OCI-LY3 (cell line): ENCODE measurements around the gene MDP1.

Experiments
- EZH2phosphoT487 ChIP-seq: fragments of 200-600 bp; shearing (Covaris generic); IDR thresholded peaks from 2 replicates; pipeline ENCODE4 v1.6.1; 2018; ENCODE audit warnings: antibody characterized with exemption, mixed run types, low read depth
- TF ChIP-seq, protein P1 (sequence below): fragments of 200-600, 300-600 bp; sonication (generic); IDR thresholded peaks from 2 replicates; pipeline ENCODE4 v1.5.1; 2014; ENCODE audit warnings: antibody characterized with exemption, low read length, low read depth

DNA sequence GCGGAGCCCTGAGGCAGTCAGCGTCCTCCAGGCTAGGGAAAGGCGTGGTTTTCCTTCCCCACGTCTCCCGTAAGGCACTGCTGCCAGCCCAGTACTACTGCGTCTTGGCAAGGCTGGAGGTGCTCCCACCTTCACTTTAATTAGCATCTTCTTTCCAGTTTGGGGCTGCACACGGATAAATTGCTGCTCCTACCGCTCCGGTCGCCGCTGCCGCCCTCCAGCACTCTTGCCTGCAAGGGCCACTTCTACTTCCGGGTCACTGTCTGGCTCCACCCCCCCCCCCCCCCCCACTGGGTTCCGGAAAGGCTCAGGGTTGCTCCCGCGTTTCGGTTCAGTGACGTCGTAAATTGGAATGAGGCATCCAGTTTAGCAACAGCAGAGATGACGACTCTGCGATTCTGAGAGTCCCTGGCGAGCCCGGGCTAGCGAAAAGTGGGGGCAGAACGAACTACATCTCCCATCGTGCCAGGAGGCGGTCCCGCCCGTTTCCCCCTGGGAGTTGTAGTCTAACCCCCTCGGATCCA is 16.3 kb upstream of the MDP1 start, which contains the start of gene NEDD8:
- TF ChIP-seq, protein P1, sequence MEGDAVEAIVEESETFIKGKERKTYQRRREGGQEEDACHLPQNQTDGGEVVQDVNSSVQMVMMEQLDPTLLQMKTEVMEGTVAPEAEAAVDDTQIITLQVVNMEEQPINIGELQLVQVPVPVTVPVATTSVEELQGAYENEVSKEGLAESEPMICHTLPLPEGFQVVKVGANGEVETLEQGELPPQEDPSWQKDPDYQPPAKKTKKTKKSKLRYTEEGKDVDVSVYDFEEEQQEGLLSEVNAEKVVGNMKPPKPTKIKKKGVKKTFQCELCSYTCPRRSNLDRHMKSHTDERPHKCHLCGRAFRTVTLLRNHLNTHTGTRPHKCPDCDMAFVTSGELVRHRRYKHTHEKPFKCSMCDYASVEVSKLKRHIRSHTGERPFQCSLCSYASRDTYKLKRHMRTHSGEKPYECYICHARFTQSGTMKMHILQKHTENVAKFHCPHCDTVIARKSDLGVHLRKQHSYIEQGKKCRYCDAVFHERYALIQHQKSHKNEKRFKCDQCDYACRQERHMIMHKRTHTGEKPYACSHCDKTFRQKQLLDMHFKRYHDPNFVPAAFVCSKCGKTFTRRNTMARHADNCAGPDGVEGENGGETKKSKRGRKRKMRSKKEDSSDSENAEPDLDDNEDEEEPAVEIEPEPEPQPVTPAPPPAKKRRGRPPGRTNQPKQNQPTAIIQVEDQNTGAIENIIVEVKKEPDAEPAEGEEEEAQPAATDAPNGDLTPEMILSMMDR, result no peak
- no peak for TF ChIP-seq EZH2phosphoT487
